Activated CD8-positive, alpha-beta T cell treated with anti-CD3 and anti-CD28 coated beads, Interleukin-2, amount 10 ng/mL, durations not matched to agents 7 days and 5 days (primary cell): ENCODE measurements around the gene CSNK1A1L. TPM values are rescaled to one million over a fixed set of nuclear protein-coding genes. Genes with fewer than 3 reads are reported as not detected.

Experiments used
- ATAC-seq: fragments of 150-1000 bp; cut with Tn5 transposase; one replicate; pipeline ENCODE4 v1.10.0; 2021; ENCODE audit warnings: moderate library complexity
- CTCF ChIA-PET: fragments of 350-600 bp; sonication (Branson Sonifier 250); formaldehyde crosslinking; loops from one replicate; lab custom pipeline; 2021; ENCODE audit warnings: antibody characterized with exemption; lab: Charles Lee
- POLR2A ChIA-PET: fragments of 350-600 bp; sonication (Branson Sonifier 250); formaldehyde crosslinking; loops from one replicate; lab custom pipeline; 2021; ENCODE audit warnings: antibody characterized with exemption; lab: Charles Lee
- DNase-seq: peaks from one replicate; pipeline ENCODE4 v3.0.0-alpha.2; 2020
- H3K27ac Mint-ChIP-seq: one replicate; pipeline ENCODE4 v1.8.0; 2021; ENCODE audit warnings: mild to moderate bottlenecking, mixed read lengths
- H3K27me3 Mint-ChIP-seq: one replicate; pipeline ENCODE4 v1.8.0; 2021; ENCODE audit warnings: low read depth, mixed read lengths
- H3K36me3 Mint-ChIP-seq: one replicate; pipeline ENCODE4 v1.8.0; 2021; ENCODE audit warnings: low read depth, mixed read lengths
- H3K4me1 Mint-ChIP-seq: one replicate; pipeline ENCODE4 v1.8.0; 2021; ENCODE audit warnings: low read depth, mixed read lengths
- H3K4me3 Mint-ChIP-seq: one replicate; pipeline ENCODE4 v1.8.0; 2021; ENCODE audit warnings: mild to moderate bottlenecking, mixed read lengths
- H3K9me3 Mint-ChIP-seq: one replicate; pipeline ENCODE4 v1.8.0; 2022; ENCODE audit warnings: mixed read lengths; ENCODE audit not compliant: insufficient read depth
- total RNA-seq, 2 experiments: library from RNA; stranded (reverse); gene quantifications; one replicate each; pipeline ENCODE4 v1.2.3, GENCODE V29; 2021

CSNK1A1L gene
- not detected for total RNA-seq

- H3K9me3 Mint-ChIP-seq = no peaks in the 10 kb centered on the region
- no peaks in the 10 kb centered on the region for H3K27me3 Mint-ChIP-seq
- no peak within 1 kb of the TSS for H3K4me3 Mint-ChIP-seq
- no peaks in the 10 kb centered on the region for H3K4me1 Mint-ChIP-seq
- ChIA-PET POLR2A (interaction anchor here (0.6 kb wide), 1 partner anchor 20 kb away, joined by 3 read pairs; no protein-coding TSS in a partner anchor), CTCF (no interaction called here)
- no peak within 1 kb of the TSS for H3K27ac Mint-ChIP-seq
- no peak for DNase-seq
- no peak for ATAC-seq
- H3K36me3 Mint-ChIP-seq = no peaks in the 10 kb centered on the region
Measured at GRCh38 chr13:37105251-37105714, at the start of gene CSNK1A1L. TSS of gene CSNK1A1L (minus strand) at chr13:37105664. CDS start at chr13:37105256, 408 bp downstream.

DNA sequence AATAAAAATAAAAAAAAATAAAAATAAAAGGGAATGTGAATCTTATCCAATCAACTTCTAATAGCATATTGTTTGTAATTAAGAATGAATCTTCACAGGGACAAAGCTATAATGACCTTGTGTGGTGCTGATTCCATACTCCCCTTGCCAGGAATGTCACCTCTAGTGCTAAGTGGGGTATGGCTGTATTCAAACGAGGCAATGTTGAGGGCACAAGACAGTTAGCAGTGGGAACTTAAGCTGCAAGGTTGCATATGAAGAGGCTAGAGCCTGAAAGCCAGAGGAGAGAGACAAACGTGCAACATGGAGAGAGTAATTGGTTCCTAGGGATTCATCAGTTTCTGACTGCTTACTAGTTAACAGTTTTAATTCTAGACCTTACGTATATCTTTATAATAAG lies 43.9 kb upstream of the CSNK1A1L start:
- Mint-ChIP-seq H3K27me3 (no peaks in the 10 kb centered on the region), H3K9me3 (no peaks in the 10 kb centered on the region), H3K27ac (no peak overlapping the region), H3K4me3 (no peak overlapping the region), H3K36me3 (no peaks in the 10 kb centered on the region), H3K4me1 (no peaks in the 10 kb centered on the region)
- DNase-seq (no peak), ATAC-seq (no peak)
- CTCF ChIA-PET = no interaction called here
- POLR2A ChIA-PET = no interaction called here

DNA sequence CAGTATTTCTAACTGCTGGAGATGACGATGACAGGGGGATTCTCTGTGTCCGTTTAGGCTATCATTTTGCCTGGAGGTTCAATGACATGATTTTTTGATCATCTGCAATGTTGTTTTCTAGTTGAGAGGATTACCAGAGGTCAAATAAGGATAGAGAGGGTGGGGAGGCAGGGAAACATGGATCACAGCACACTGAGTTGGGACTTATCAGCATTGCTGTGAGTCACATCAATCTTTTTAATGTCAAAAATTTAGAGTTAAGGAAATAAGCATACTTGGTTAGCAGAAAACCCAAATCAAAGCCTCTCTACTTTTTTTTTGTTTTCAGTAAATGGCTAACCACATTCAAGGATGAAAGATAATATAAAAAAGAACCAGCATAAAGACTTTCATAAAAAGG lies 43.0 kb upstream of the CSNK1A1L start:
- ChIA-PET CTCF (no interaction called here), POLR2A (no interaction called here)
- Mint-ChIP-seq H3K9me3 (no peaks in the 10 kb centered on the region), H3K4me3 (no peak overlapping the region), H3K27me3 (no peaks in the 10 kb centered on the region), H3K36me3 (no peaks in the 10 kb centered on the region), H3K4me1 (no peaks in the 10 kb centered on the region), H3K27ac (no peak overlapping the region)
- ATAC-seq (no peak), DNase-seq (no peak)

DNA sequence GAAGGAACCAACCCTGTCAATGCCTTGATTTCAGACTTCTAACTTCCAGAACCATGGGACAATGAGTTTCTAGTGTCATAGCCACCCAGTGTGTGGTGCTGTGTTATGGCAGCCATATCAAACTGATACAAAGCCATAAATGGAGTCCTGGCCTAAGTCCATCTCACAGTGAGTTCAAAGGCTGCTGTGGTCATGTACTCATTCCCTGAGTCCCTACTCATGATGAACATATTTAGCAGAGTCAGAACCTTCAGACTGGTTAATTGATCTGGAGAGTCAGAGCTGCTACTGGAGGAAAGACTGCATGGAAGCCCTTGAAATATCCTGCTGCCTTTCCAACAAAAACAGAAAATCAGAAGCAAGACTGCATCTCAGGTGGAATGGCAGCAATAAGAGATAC lies 39.2 kb upstream of the CSNK1A1L start:
- ChIA-PET POLR2A (no interaction called here), CTCF (no interaction called here)
- no peak for ATAC-seq
- Mint-ChIP-seq H3K36me3 (no peaks in the 10 kb centered on the region), H3K9me3 (no peaks in the 10 kb centered on the region), H3K4me1 (no peaks in the 10 kb centered on the region), H3K27me3 (no peaks in the 10 kb centered on the region), H3K27ac (no peak overlapping the region), H3K4me3 (no peak overlapping the region)
- no peak for DNase-seq

GRCh38 chr13:37143911-37144310 lies 38.4 kb upstream of the CSNK1A1L start:
- ATAC-seq (no peak), DNase-seq (no peak)
- Mint-ChIP-seq H3K36me3 (no peaks in the 10 kb centered on the region), H3K4me1 (no peaks in the 10 kb centered on the region), H3K4me3 (no peak overlapping the region), H3K9me3 (no peaks in the 10 kb centered on the region), H3K27me3 (no peaks in the 10 kb centered on the region), H3K27ac (no peak overlapping the region)
- CTCF ChIA-PET = no interaction called here
- POLR2A ChIA-PET = no interaction called here

GRCh38 chr13:37142877-37143276 lies 37.4 kb upstream of the CSNK1A1L start:
- Mint-ChIP-seq H3K27me3 (no peaks in the 10 kb centered on the region), H3K27ac (no peak overlapping the region), H3K36me3 (no peaks in the 10 kb centered on the region), H3K9me3 (no peaks in the 10 kb centered on the region), H3K4me1 (no peaks in the 10 kb centered on the region), H3K4me3 (no peak overlapping the region)
- DNase-seq (no peak), ATAC-seq (no peak)
- POLR2A ChIA-PET = no interaction called here
- CTCF ChIA-PET = no interaction called here

GRCh38 chr13:37141011-37141410 lies 35.5 kb upstream of the CSNK1A1L start:
- no peaks in the 10 kb centered on the region for H3K4me1 Mint-ChIP-seq
- no peak overlapping the region for H3K4me3 Mint-ChIP-seq
- no peaks in the 10 kb centered on the region for H3K27me3 Mint-ChIP-seq
- DNase-seq (no peak), ATAC-seq (no peak)
- ChIA-PET POLR2A (no interaction called here), CTCF (no interaction called here)
- no peaks in the 10 kb centered on the region for H3K36me3 Mint-ChIP-seq
- H3K9me3 Mint-ChIP-seq = no peaks in the 10 kb centered on the region
- H3K27ac Mint-ChIP-seq = no peak overlapping the region

DNA sequence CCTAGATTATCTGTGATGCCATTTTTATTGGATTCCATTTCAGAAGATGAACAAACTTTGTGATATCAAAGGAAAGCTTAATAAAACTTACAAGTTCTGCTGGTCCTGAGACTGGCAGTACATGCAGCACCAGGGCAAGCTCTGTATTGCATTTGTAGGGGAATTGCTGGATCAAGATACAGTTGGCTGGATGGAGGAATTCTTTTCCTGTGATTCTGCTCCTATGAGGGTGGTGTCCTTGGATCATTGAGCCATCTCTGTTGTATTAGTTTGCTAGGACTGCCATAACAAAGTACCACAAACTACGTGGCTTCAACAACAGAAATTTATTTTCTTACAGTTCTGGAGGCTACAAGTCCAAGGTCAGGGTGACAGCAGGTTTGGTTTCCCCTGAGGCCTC lies 33.9 kb upstream of the CSNK1A1L start:
- ATAC-seq = no peak
- no peaks in the 10 kb centered on the region for H3K4me1 Mint-ChIP-seq
- H3K27me3 Mint-ChIP-seq = no peaks in the 10 kb centered on the region
- no peaks in the 10 kb centered on the region for H3K9me3 Mint-ChIP-seq
- DNase-seq = no peak
- POLR2A ChIA-PET = no interaction called here
- no peaks in the 10 kb centered on the region for H3K36me3 Mint-ChIP-seq
- CTCF ChIA-PET = no interaction called here
- H3K27ac Mint-ChIP-seq = no peak overlapping the region
- H3K4me3 Mint-ChIP-seq = no peak overlapping the region

GRCh38 chr13:37138926-37139325 lies 33.5 kb upstream of the CSNK1A1L start:
- Mint-ChIP-seq H3K9me3 (no peaks in the 10 kb centered on the region), H3K4me3 (no peak overlapping the region)
- POLR2A ChIA-PET = no interaction called here

GRCh38 chr13:37138169-37138568 lies 32.7 kb upstream of the CSNK1A1L start:
- Mint-ChIP-seq H3K4me1 (no peaks in the 10 kb centered on the region), H3K9me3 (no peaks in the 10 kb centered on the region), H3K4me3 (no peak overlapping the region), H3K27me3 (no peaks in the 10 kb centered on the region), H3K27ac (no peak overlapping the region), H3K36me3 (no peaks in the 10 kb centered on the region)
- CTCF ChIA-PET = no interaction called here
- POLR2A ChIA-PET = no interaction called here
- DNase-seq (no peak), ATAC-seq (no peak)

More at GRCh38 chr13:37138926-37139325, 33.5 kb upstream of the CSNK1A1L start:
- no peaks in the 10 kb centered on the region for H3K27me3 Mint-ChIP-seq
- no peak for ATAC-seq
- no peaks in the 10 kb centered on the region for H3K36me3 Mint-ChIP-seq
- H3K27ac Mint-ChIP-seq = no peak overlapping the region
- CTCF ChIA-PET = no interaction called here
- DNase-seq = no peak
- no peaks in the 10 kb centered on the region for H3K4me1 Mint-ChIP-seq

GRCh38 chr13:37136633-37137032 lies 31.2 kb upstream of the CSNK1A1L start:
- ChIA-PET CTCF (no interaction called here), POLR2A (no interaction called here)
- Mint-ChIP-seq H3K36me3 (no peaks in the 10 kb centered on the region), H3K4me3 (no peak overlapping the region), H3K4me1 (no peaks in the 10 kb centered on the region), H3K9me3 (no peaks in the 10 kb centered on the region), H3K27me3 (no peaks in the 10 kb centered on the region), H3K27ac (no peak overlapping the region)
- ATAC-seq = no peak
- no peak for DNase-seq

GRCh38 chr13:37136187-37136586 lies 30.7 kb upstream of the CSNK1A1L start:
- no peak for DNase-seq
- H3K36me3 Mint-ChIP-seq = no peaks in the 10 kb centered on the region
- no peak overlapping the region for H3K27ac Mint-ChIP-seq
- no peak overlapping the region for H3K4me3 Mint-ChIP-seq
- ATAC-seq = no peak
- POLR2A ChIA-PET = no interaction called here
- H3K4me1 Mint-ChIP-seq = no peaks in the 10 kb centered on the region
- no peaks in the 10 kb centered on the region for H3K27me3 Mint-ChIP-seq
- CTCF ChIA-PET = no interaction called here
- no peaks in the 10 kb centered on the region for H3K9me3 Mint-ChIP-seq

DNA sequence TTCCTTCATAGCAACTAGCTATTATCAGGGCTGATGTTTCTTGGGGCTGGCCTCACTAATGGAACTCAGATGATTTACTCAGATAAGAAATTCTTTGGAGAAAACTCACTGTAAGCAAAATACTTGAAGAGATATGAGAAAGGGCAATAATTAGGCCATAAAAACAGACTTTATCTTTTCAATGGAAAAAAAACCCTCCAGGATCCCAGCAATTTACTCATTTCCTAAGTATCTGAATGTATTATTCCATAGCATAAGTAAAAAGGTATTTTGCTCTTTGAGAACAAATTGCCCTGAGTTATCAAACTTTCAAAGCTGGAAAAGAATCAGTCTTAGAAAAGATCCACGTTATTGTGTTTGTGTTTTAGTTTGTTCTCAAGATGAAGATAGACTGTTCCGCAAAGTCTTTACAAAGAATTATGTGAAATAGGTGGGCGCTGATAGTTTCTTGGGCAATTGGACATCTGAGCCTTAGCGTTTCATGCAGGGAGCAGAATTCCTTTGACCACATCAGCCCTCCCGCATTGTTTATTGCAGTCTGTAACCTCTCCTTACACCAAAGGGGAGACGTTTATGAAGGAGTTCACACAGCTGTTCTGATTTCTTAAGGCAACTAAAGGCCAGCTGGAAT lies 29.1 kb upstream of the CSNK1A1L start:
- no peaks in the 10 kb centered on the region for H3K9me3 Mint-ChIP-seq
- H3K4me1 Mint-ChIP-seq = no peaks in the 10 kb centered on the region
- no peaks in the 10 kb centered on the region for H3K36me3 Mint-ChIP-seq
- H3K4me3 Mint-ChIP-seq = no peak overlapping the region
- H3K27me3 Mint-ChIP-seq = no peaks in the 10 kb centered on the region
- POLR2A ChIA-PET = no interaction called here
- ATAC-seq (no peak), DNase-seq (no peak)
- CTCF ChIA-PET = no interaction called here
- no peak overlapping the region for H3K27ac Mint-ChIP-seq
